Tibial nerve (tissue), 4 donors: ENCODE data around the gene CPSF2. TPM values are rescaled to one million over a fixed set of nuclear protein-coding genes. Genes with fewer than 3 reads are reported as not detected.
"Not testable (repeated sequence)": the region's sequence is repeated elsewhere in the genome, so short reads cannot be mapped to it uniquely, and the experiment has no call there.

Experiments
- DNase-seq, 2 donors: peaks; one replicate each; pipeline ENCODE4 v3.0.0-alpha.2; 2019; ENCODE audit warnings: low spot score in 2 of 2
- H3K27ac ChIP-seq, 4 donors: fragments of 200-600 bp; sonication (generic) in 3 of 4; one replicate each; pipeline ENCODE4 v1.5.1; 2017 to 2019; ENCODE audit warnings: mild to moderate bottlenecking in 1 of 4
- H3K27me3 ChIP-seq, 2 donors: fragments of 200-600 bp; sonication (generic) in 1 of 2; one replicate each; pipeline versions ENCODE4 v1.5.1 to v1.6.0; 2017 to 2019
- H3K36me3 ChIP-seq, 3 donors: fragments of 200-600 bp; sonication (generic); one replicate each; pipeline ENCODE4 v1.5.1; 2018 to 2019
- H3K4me1 ChIP-seq, 4 donors: fragments of 200-600 bp; sonication (generic) in 3 of 4; one replicate each; pipeline ENCODE4 v1.5.1; 2017 to 2019
- H3K4me3 ChIP-seq, 4 donors: fragments of 200-600 bp; sonication (generic) in 3 of 4; one replicate each; pipeline ENCODE4 v1.5.1; 2017 to 2019; ENCODE audit warnings: mild to moderate bottlenecking in 1 of 4, moderate library complexity in 1 of 4
- H3K9me3 ChIP-seq, 4 donors: fragments of 200-600 bp; sonication (generic) in 3 of 4; one replicate each; pipeline ENCODE4 v1.5.1; 2017 to 2019
- EP300 ChIP-seq, 2 donors: sonication (generic); formaldehyde crosslinking; IDR thresholded peaks; one replicate each; pipeline ENCODE4 v1.6.1; 2017; ENCODE audit warnings: antibody characterized with exemption in 2 of 2, mild to moderate bottlenecking in 1 of 2
- POLR2A ChIP-seq, 2 donors: fragments of 450-650 bp; IDR thresholded peaks; one replicate each; pipeline ENCODE4 v1.6.1; 2017; ENCODE audit warnings: antibody characterized with exemption in 2 of 2, mild to moderate bottlenecking in 2 of 2, moderate library complexity in 2 of 2
- WGBS, 2 donors: methylation state at CpG; one replicate each; pipeline ENCODE4 v1.1.5; 2018; 5-methylcytosine and 5-hydroxymethylcytosine counted together
- total RNA-seq, 4 donors: library from RNA; depleted of rRNA; stranded (reverse); fragments of >200 nt; gene quantifications; one replicate each; pipeline ENCODE4 v1.1.0, GENCODE V29; 2016
- TF ChIP-seq, protein P1 (sequence below), 5 experiments: fragments of 200-600 bp in 3 of 5; fragments of 450-650 bp in 2 of 5; sonication (generic) in 3 of 5; IDR thresholded peaks; one replicate each; pipeline ENCODE4 v1.5.1; 2016 to 2019; ENCODE audit warnings: antibody characterized with exemption in 5 of 5, mild to moderate bottlenecking in 3 of 5, moderate library complexity in 2 of 5

The CPSF2 gene
- total RNA-seq, 4 donors from 2014 or later: 24.9 to 33.0 (median 31.4) TPM

DNA sequence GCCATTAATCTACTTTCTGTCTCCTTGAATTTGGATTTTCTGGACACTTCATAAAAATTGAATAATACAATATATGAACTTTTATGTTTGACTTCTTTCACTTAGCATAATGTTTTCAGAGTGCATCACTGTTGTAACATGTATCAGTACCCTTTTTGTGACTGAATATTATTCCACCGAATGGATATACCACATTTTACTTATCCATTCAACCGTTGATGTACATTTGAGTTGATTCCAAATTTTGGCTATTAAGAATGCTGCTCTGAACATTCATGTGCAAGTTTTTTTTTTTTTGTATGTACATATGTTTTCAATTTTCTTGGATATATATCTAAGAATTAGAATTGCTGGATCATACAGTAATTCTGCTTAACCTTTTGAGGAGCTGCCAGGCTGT, 43.2 kb downstream of the CPSF2 start:
- no peak overlapping the region for H3K4me3 ChIP-seq
- H3K36me3 ChIP-seq: peaks cover 0 to 68% (median 10%) of the 10 kb centered on the region in 3 donors
- WGBS, 2 donors: 93% methylated on average over 2 of the region's 2 CpGs
- H3K9me3 ChIP-seq: peaks cover 0 to 5% (median 0%) of the 10 kb centered on the region in 4 donors
- TF ChIP-seq, protein P1, sequence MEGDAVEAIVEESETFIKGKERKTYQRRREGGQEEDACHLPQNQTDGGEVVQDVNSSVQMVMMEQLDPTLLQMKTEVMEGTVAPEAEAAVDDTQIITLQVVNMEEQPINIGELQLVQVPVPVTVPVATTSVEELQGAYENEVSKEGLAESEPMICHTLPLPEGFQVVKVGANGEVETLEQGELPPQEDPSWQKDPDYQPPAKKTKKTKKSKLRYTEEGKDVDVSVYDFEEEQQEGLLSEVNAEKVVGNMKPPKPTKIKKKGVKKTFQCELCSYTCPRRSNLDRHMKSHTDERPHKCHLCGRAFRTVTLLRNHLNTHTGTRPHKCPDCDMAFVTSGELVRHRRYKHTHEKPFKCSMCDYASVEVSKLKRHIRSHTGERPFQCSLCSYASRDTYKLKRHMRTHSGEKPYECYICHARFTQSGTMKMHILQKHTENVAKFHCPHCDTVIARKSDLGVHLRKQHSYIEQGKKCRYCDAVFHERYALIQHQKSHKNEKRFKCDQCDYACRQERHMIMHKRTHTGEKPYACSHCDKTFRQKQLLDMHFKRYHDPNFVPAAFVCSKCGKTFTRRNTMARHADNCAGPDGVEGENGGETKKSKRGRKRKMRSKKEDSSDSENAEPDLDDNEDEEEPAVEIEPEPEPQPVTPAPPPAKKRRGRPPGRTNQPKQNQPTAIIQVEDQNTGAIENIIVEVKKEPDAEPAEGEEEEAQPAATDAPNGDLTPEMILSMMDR (IDR thresholded peaks at IDR 0.05): no peak
- no peak for TF ChIP-seq EP300 (IDR thresholded peaks at IDR 0.05)
- TF ChIP-seq POLR2A (IDR thresholded peaks at IDR 0.05): no peak
- peaks cover 0 to 17% (median 3%) of the 10 kb centered on the region in 4 donors for H3K4me1 ChIP-seq
- no peak for DNase-seq
- H3K27me3 ChIP-seq: no peaks in the 10 kb centered on the region
- no peak overlapping the region for H3K27ac ChIP-seq

DNA sequence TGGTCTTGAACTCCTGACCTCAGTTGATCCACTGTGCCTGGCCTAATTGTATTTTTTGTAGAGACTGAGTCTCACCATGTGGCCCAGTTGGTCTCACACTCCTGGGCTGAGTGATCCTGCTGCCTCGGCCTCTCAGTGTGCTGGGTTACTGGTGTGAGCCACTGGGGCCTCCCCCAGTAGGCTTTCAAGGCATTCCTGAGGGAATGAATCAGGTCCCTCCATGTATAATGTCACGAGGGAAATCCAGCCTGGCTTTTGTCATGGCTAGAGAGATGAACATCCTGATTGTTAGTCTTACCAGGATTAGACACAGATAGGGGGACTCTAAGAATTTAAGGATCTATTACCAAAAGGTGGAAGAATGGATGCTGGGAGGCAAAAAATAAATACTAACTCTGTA, 51.9 kb downstream of the CPSF2 start:
- WGBS, 2 donors: 69 to 83% methylated on average over 2 of the region's 2 CpGs
- H3K4me3 ChIP-seq: no peak overlapping the region

DNA sequence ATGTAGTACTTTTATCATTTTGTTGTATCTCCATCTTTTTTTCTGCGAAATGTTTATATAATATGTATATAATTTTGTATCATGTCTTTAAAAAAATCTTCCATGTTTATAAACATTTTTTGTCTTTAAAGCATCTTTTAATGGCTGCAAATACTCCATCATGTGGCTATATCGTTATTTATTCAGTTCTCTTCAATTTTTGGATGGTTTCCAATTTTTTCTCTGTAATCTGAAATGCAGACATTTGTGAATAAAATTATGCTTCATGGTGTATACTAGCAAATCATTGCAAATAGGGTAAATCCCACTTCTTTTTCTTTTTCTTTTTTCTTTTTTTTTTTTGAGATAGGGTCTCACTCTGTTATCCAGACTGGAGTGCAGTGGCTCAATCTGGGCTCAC, 54.0 kb downstream of the CPSF2 start:
- H3K9me3 ChIP-seq: no peaks in the 10 kb centered on the region
- H3K4me1 ChIP-seq: no peaks in the 10 kb centered on the region
- TF ChIP-seq POLR2A (IDR thresholded peaks at IDR 0.05): no peak
- TF ChIP-seq EP300 (IDR thresholded peaks at IDR 0.05): no peak
- TF ChIP-seq, protein P1 (IDR thresholded peaks at IDR 0.05): no peak
- H3K36me3 ChIP-seq: peaks cover 0 to 6% (median 0%) of the 10 kb centered on the region in 3 donors
- DNase-seq: no peak
- H3K27me3 ChIP-seq: no peaks in the 10 kb centered on the region
- no peak overlapping the region for H3K27ac ChIP-seq
- H3K4me3 ChIP-seq: no peak overlapping the region
- WGBS, 2 donors: 40 to 55% methylated on average over 2 of the region's 2 CpGs

More for the DNA sequence above, 51.9 kb downstream of the CPSF2 start:
- no peaks in the 10 kb centered on the region for H3K4me1 ChIP-seq
- no peaks in the 10 kb centered on the region for H3K9me3 ChIP-seq
- no peak for DNase-seq
- no peaks in the 10 kb centered on the region for H3K27me3 ChIP-seq
- no peak overlapping the region for H3K27ac ChIP-seq
- TF ChIP-seq POLR2A (IDR thresholded peaks at IDR 0.05): no peak
- no peak for TF ChIP-seq EP300 (IDR thresholded peaks at IDR 0.05)
- TF ChIP-seq, protein P1 (IDR thresholded peaks at IDR 0.05): no peak
- peaks cover 0 to 13% (median 0%) of the 10 kb centered on the region in 3 donors for H3K36me3 ChIP-seq

DNA sequence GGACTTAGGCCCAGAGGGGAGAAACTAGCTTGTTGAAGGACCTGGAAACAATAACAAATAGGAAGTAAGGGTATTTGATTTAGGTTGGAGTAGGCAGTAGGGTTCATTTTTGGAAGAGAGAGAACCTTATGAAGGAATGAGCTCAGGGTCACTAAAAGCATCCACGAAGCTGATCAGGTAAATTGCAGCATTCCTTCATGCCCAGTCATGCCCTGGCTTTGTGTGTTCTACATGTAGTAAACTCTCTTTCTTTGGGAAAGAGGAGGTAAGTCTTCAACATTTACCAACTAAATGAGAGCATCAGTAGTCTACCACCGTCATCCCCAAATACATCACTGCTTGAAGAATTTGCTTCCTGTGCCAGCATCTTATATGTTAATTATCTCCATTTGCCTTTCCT, 54.7 kb downstream of the CPSF2 start:
- no peak for DNase-seq
- H3K9me3 ChIP-seq: no peaks in the 10 kb centered on the region
- 71 to 80% methylated on average over 2 of the region's 2 CpGs for WGBS, 2 donors
- H3K27ac ChIP-seq: no peak overlapping the region
- H3K36me3 ChIP-seq: peaks cover 0 to 6% (median 0%) of the 10 kb centered on the region in 3 donors
- no peaks in the 10 kb centered on the region for H3K27me3 ChIP-seq
- H3K4me1 ChIP-seq: no peaks in the 10 kb centered on the region
- TF ChIP-seq, protein P1 (IDR thresholded peaks at IDR 0.05): no peak
- TF ChIP-seq POLR2A (IDR thresholded peaks at IDR 0.05) (no peak), EP300 (IDR thresholded peaks at IDR 0.05) (no peak)
- no peak overlapping the region for H3K4me3 ChIP-seq

DNA sequence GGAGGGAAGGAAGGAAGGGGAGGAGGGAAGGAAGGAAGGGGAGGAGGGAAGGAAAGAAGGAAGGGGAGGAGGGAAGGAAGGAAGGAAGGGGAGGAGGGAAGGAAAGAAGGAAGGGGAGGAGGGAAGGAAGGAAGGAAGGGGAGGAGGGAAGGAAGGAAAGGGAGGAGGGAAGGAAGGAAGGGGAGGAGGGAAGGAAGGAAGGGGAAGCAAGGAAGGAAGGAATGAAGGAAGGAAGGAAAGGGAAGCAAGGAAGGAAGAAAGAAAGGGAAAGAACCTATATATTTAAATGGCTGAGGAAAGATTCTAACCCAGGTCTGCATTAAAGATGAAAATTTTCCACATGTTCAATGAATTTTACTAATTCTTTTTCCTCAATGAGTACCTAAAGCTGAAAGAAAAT, 57.4 kb downstream of the CPSF2 start:
- not testable (repeated sequence) for H3K9me3 ChIP-seq, H3K4me1 ChIP-seq, H3K4me3 ChIP-seq, DNase-seq, H3K27me3 ChIP-seq, H3K27ac ChIP-seq, H3K36me3 ChIP-seq

DNA sequence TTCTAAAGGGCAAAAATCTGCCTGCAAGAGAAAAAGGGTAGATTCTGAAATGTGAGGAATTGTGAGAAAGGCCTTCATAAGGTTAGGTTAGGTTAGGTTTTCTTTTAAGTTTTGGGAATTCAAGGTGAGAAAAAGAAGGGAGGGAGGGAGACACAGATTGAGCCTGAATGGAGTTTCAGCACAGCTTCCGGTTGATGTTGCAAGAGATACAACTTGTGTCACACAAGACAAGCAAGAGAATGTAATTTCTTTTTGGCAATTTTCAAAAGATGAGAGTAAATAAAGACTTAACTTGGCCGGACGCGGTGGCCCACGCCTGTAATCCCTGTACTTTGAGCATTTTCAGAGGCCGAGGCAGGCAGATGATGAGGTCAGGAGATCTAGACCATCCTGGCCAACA, 63.8 kb downstream of the CPSF2 start:
- H3K4me1 ChIP-seq: no peaks in the 10 kb centered on the region
- TF ChIP-seq, protein P1 (IDR thresholded peaks at IDR 0.05): no peak
- no peak for TF ChIP-seq POLR2A (IDR thresholded peaks at IDR 0.05)
- TF ChIP-seq EP300 (IDR thresholded peaks at IDR 0.05): no peak
- no peaks in the 10 kb centered on the region for H3K27me3 ChIP-seq
- H3K36me3 ChIP-seq: no peaks in the 10 kb centered on the region
- H3K4me3 ChIP-seq: no peak overlapping the region
- no peaks in the 10 kb centered on the region for H3K9me3 ChIP-seq
- no peak for DNase-seq
- WGBS, 2 donors: 85 to 91% methylated on average over 6 of the region's 6 CpGs
- no peak overlapping the region for H3K27ac ChIP-seq

DNA sequence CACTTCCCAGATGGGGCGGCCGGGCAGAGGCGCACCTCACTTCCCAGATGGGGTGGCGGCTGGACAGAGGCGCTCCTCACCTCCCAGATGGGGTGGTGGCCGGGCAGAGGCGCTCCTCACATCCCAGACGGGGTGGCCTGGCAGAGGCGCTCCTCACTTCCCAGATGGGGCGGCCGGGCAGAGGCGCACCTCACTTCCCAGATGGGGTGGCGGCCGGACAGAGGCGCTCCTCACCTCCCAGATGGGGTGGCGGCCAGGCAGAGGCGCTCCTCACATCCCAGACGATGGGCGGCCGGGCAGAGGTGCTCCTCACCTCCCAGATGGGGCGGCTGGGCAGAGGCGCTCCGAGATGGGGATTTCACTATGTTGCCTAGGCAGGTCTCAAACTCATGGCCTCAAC, 65.8 kb downstream of the CPSF2 start:
- not testable (repeated sequence) for DNase-seq, H3K9me3 ChIP-seq, H3K4me1 ChIP-seq, H3K36me3 ChIP-seq, H3K27ac ChIP-seq, H3K4me3 ChIP-seq, H3K27me3 ChIP-seq
- WGBS, 2 donors: 89 to 92% methylated on average over 22 to 23 of the region's 23 CpGs
